Measurements from ENCODE around the gene TFR2.
A peak's percentile ranks its signal among the peaks of the same experiment; 100 is the strongest.

Gene TFR2

GRCh38 chr7:100573691-100574361 lies 67.5 kb downstream of the TFR2 start, which contains the start of gene SAP25:
Gene SAP25, minus strand, starts transcription at chr7:100573900. Its CDS starts 158 bp downstream, at chr7:100573742.
- peak within 1 kb of the TSS; percentile 20; the same call in 1 of the 2 replicates for H3K9ac ChIP-seq (ENCODE audit: low read depth, low read length)
- 93% methylated on average over 70 of the region's 70 CpGs for WGBS
- H3K27ac ChIP-seq (ENCODE audit: low read depth, low read length) = no peak within 1 kb of the TSS
- H3K9me3 ChIP-seq (ENCODE audit: insufficient read depth, low read depth, low read length) = no peaks in the 10 kb centered on the region
- H3K27me3 ChIP-seq (ENCODE audit: insufficient read depth, low read length) = peaks cover 20% of the 10 kb centered on the region
- H3K4me1 ChIP-seq (ENCODE audit: insufficient read depth, low read length) = peaks cover 20% of the 10 kb centered on the region
- peaks cover 33% of the 10 kb centered on the region for H3K36me3 ChIP-seq (ENCODE audit: insufficient read depth, low read length)
- no peak within 1 kb of the TSS for H3K4me3 ChIP-seq (ENCODE audit: low read length)

GRCh38 chr7:100572949-100573675 lies 68.2 kb downstream of the TFR2 start:
- no peak overlapping the region for H3K4me3 ChIP-seq (ENCODE audit: low read length)
- H3K9me3 ChIP-seq (ENCODE audit: insufficient read depth, low read depth, low read length) = no peaks in the 10 kb centered on the region
- peaks cover 21% of the 10 kb centered on the region for H3K4me1 ChIP-seq (ENCODE audit: insufficient read depth, low read length)
- H3K36me3 ChIP-seq (ENCODE audit: insufficient read depth, low read length) = peaks cover 25% of the 10 kb centered on the region
- H3K9ac ChIP-seq (ENCODE audit: low read depth, low read length) = peak overlapping the region; percentile 20; the same call in 1 of the 2 replicates
- H3K27me3 ChIP-seq (ENCODE audit: insufficient read depth, low read length) = peaks cover 20% of the 10 kb centered on the region
- H3K27ac ChIP-seq (ENCODE audit: low read depth, low read length) = no peak overlapping the region
- 95% methylated on average over 30 of the region's 30 CpGs for WGBS

GRCh38 chr7:100572281-100572948 lies 68.9 kb downstream of the TFR2 start:
- Histone ChIP-seq H3K9me3 (ENCODE audit: insufficient read depth, low read depth, low read length) (no peaks in the 10 kb centered on the region), H3K4me1 (ENCODE audit: insufficient read depth, low read length) (peaks cover 23% of the 10 kb centered on the region), H3K9ac (ENCODE audit: low read depth, low read length) (peak overlapping the region; percentile 20; the same call in 1 of the 2 replicates), H3K36me3 (ENCODE audit: insufficient read depth, low read length) (peaks cover 19% of the 10 kb centered on the region; the same call in 1 of the 2 replicates), H3K27ac (ENCODE audit: low read depth, low read length) (no peak overlapping the region), H3K4me3 (ENCODE audit: low read length) (no peak overlapping the region), H3K27me3 (ENCODE audit: insufficient read depth, low read length) (peaks cover 20% of the 10 kb centered on the region)
- 88% methylated on average over 20 of the region's 20 CpGs for WGBS

- no peak overlapping the region for H3K9ac ChIP-seq (ENCODE audit: low read depth, low read length)
- H3K4me3 ChIP-seq (ENCODE audit: low read length) = no peak overlapping the region
- 75% methylated on average over 2 of the region's 2 CpGs for WGBS
- peaks cover 24% of the 10 kb centered on the region for H3K4me1 ChIP-seq (ENCODE audit: insufficient read depth, low read length)
- H3K27ac ChIP-seq (ENCODE audit: low read depth, low read length) = no peak overlapping the region; the same call in 1 of the 2 replicates
- peaks cover 15% of the 10 kb centered on the region; the same call in 1 of the 2 replicates for H3K36me3 ChIP-seq (ENCODE audit: insufficient read depth, low read length)
- no peaks in the 10 kb centered on the region for H3K9me3 ChIP-seq (ENCODE audit: insufficient read depth, low read depth, low read length)
- H3K27me3 ChIP-seq (ENCODE audit: insufficient read depth, low read length) = peaks cover 20% of the 10 kb centered on the region
These were observed 69.6 kb downstream of the TFR2 start for GRCh38 chr7:100571829-100572116.

GRCh38 chr7:100570954-100571828 lies 70.2 kb downstream of the TFR2 start:
- Histone ChIP-seq H3K9ac (ENCODE audit: low read depth, low read length) (no peak overlapping the region), H3K27me3 (ENCODE audit: insufficient read depth, low read length) (peaks cover 20% of the 10 kb centered on the region), H3K36me3 (ENCODE audit: insufficient read depth, low read length) (peaks cover 11% of the 10 kb centered on the region; the same call in 1 of the 2 replicates), H3K4me1 (ENCODE audit: insufficient read depth, low read length) (peaks cover 24% of the 10 kb centered on the region), H3K27ac (ENCODE audit: low read depth, low read length) (no peak overlapping the region; the same call in 1 of the 2 replicates), H3K4me3 (ENCODE audit: low read length) (no peak overlapping the region; the same call in 1 of the 2 replicates), H3K9me3 (ENCODE audit: insufficient read depth, low read depth, low read length) (no peaks in the 10 kb centered on the region)
- 48% methylated on average over 25 of the region's 26 CpGs for WGBS
